Left kidney (tissue), 2 donors: ENCODE results near the gene PIGN. TPM values are rescaled to one million over a fixed set of nuclear protein-coding genes. Genes with fewer than 3 reads are reported as not detected.
"Not testable (repeated sequence)": the region's sequence is repeated elsewhere in the genome, so short reads cannot be mapped to it uniquely, and the experiment has no call there.

ENCODE experiments used
- DNase-seq: peaks from one replicate; pipeline ENCODE4 v3.0.0-alpha.2; 2013
- polyA plus RNA-seq: library from polyadenylated mRNA; unstranded; fragments of 120-200 nt; gene quantifications from one replicate; pipeline ENCODE4 v1.2.1, GENCODE V29; 2013; ENCODE audit not compliant: insufficient read length

The PIGN gene
- polyA plus RNA-seq, 1 donor, result 30.3 TPM

- no peak for DNase-seq
Measured at GRCh38 chr18:62066102-62066818, 120.6 kb downstream of the PIGN start.

- DNase-seq, result no peak
Measured at GRCh38 chr18:62064361-62064760, 122.5 kb downstream of the PIGN start.

GRCh38 chr18:62061821-62062478, 124.9 kb downstream of the PIGN start:
- no peak for DNase-seq

GRCh38 chr18:62060820-62061219, 126.0 kb downstream of the PIGN start:
- DNase-seq, result peak; percentile 45

GRCh38 chr18:62054929-62055498, 131.8 kb downstream of the PIGN start:
- DNase-seq, result no peak

GRCh38 chr18:62048279-62048678, 138.6 kb downstream of the PIGN start:
- DNase-seq, result no peak

GRCh38 chr18:62045316-62045715, 141.5 kb downstream of the PIGN start:
- no peak for DNase-seq

- DNase-seq, result no peak
Measured at GRCh38 chr18:62044490-62045000, 142.3 kb downstream of the PIGN start.

GRCh38 chr18:62037989-62038778, 148.7 kb downstream of the PIGN start:
- no peak for DNase-seq

- no peak for DNase-seq
Measured at GRCh38 chr18:62037012-62037742, 149.7 kb downstream of the PIGN start.

GRCh38 chr18:62034286-62034685, 152.6 kb downstream of the PIGN start:
- not testable (repeated sequence) for DNase-seq

- no peak for DNase-seq
Measured at GRCh38 chr18:62033756-62034155, 153.1 kb downstream of the PIGN start.

- DNase-seq, result no peak
Measured at GRCh38 chr18:62033207-62033606, 153.6 kb downstream of the PIGN start.

- no peak for DNase-seq
Measured at GRCh38 chr18:62030091-62030985, 156.5 kb downstream of the PIGN start.

GRCh38 chr18:62028715-62029114, 158.1 kb downstream of the PIGN start:
- no peak for DNase-seq

- no peak for DNase-seq
Measured at GRCh38 chr18:62027914-62028520, 158.8 kb downstream of the PIGN start.

GRCh38 chr18:62026586-62026985, 160.3 kb downstream of the PIGN start:
- no peak for DNase-seq

- DNase-seq, result no peak
Measured at GRCh38 chr18:62024983-62025382, 161.9 kb downstream of the PIGN start.

GRCh38 chr18:62023536-62023935, 163.3 kb downstream of the PIGN start:
- no peak for DNase-seq

- no peak for DNase-seq
Measured at GRCh38 chr18:62018759-62019041, 168.2 kb downstream of the PIGN start.
